Upper lobe of left lung (tissue), 6 donors: ENCODE measurements around the gene PJA1. TPM values are rescaled to one million over a fixed set of nuclear protein-coding genes. Genes with fewer than 3 reads are reported as not detected.

ENCODE experiments used
- ATAC-seq, 2 donors: fragments of 200-7000 bp; cut with Tn5 transposase; one replicate each; pipeline ENCODE4 v1.9.1; 2022; ENCODE audit warnings: mild to moderate bottlenecking in 2 of 2, moderate library complexity in 2 of 2; ENCODE audit not compliant: low FRiP score in 2 of 2
- DNase-seq, 2 donors: peaks; one replicate each; pipeline ENCODE4 v3.0.0-alpha.2; 2019 to 2020
- H3K27ac ChIP-seq, 4 donors: fragments of 200-600 bp; sonication (generic); one replicate each; pipeline ENCODE4 v1.5.1; 2016 to 2019
- H3K27me3 ChIP-seq, 4 donors: fragments of 200-600 bp; sonication (generic); one replicate each; pipeline ENCODE4 v1.5.1; 2017 to 2019
- H3K36me3 ChIP-seq, 4 donors: fragments of 200-600 bp; sonication (generic); one replicate each; pipeline ENCODE4 v1.5.1; 2016 to 2019
- H3K4me1 ChIP-seq, 4 donors: fragments of 200-600 bp; sonication (generic); one replicate each; pipeline ENCODE4 v1.5.1; 2018 to 2019
- H3K4me3 ChIP-seq, 4 donors: fragments of 200-600 bp; sonication (generic); one replicate each; pipeline ENCODE4 v1.5.1; 2017 to 2019; ENCODE audit warnings: mild to moderate bottlenecking in 2 of 4, moderate library complexity in 1 of 4
- H3K9me3 ChIP-seq, 4 donors: fragments of 200-600 bp; sonication (generic); one replicate each; pipeline ENCODE4 v1.5.1; 2018 to 2019
- CTCF ChIP-seq, 6 experiments: fragments of 450-650 bp in 4 of 6; fragments of 200-600 bp in 2 of 6; sonication (generic) in 2 of 6; IDR thresholded peaks; one replicate each; pipeline ENCODE4 v1.5.1; 2016 to 2019; ENCODE audit warnings: antibody characterized with exemption in 6 of 6
- EP300 ChIP-seq, 4 donors: sonication (generic); formaldehyde crosslinking; IDR thresholded peaks; one replicate each; pipeline ENCODE4 v1.5.1; 2017; ENCODE audit warnings: antibody characterized with exemption in 4 of 4, control low read depth in 2 of 4
- POLR2A ChIP-seq, 4 donors: fragments of 450-650 bp; IDR thresholded peaks; one replicate each; pipeline ENCODE4 v1.5.1; 2016 to 2017; ENCODE audit warnings: antibody characterized with exemption in 4 of 4, mild to moderate bottlenecking in 2 of 4
- POLR2AphosphoS5 ChIP-seq, 2 donors: sonication (generic); formaldehyde crosslinking; IDR thresholded peaks; one replicate each; pipeline ENCODE4 v1.5.1; 2017; ENCODE audit warnings: antibody characterized with exemption in 2 of 2
- WGBS, 2 donors: methylation state at CpG; one replicate each; pipeline ENCODE4 v1.1.5; 2017 to 2018; 5-methylcytosine and 5-hydroxymethylcytosine counted together
- total RNA-seq, 6 donors: library from RNA; depleted of rRNA in 4 of 6; stranded (reverse); fragments of >200 nt in 4 of 6; gene quantifications; one replicate each; pipeline versions ENCODE4 v1.1.0 to v1.2.1, GENCODE V29; 2016 to 2021
- donor health status: DM: no; HTN: no; CAD: no; lungs with moderate emphysema.
- donor health status: DM: no; HTN: yes; CAD: no; lungs with severe emphysema.

Gene PJA1
- total RNA-seq, 6 donors from 2014 or later, result 13.8 to 25.9 (median 14.8) TPM

GRCh38 chrX:69123481-69123880, 41.8 kb downstream of the PJA1 start:
- 71 to 73% methylated on average over 3 to 8 of the region's 8 CpGs for WGBS, 2 donors
- DNase-seq (no peak), ATAC-seq (no peak)
- H3K4me1 ChIP-seq, result no peaks in the 10 kb centered on the region
- no peak for TF ChIP-seq POLR2AphosphoS5 (IDR thresholded peaks at IDR 0.05)
- no peak for TF ChIP-seq EP300 (IDR thresholded peaks at IDR 0.05)
- TF ChIP-seq CTCF (IDR thresholded peaks at IDR 0.05), result no peak
- no peak for TF ChIP-seq POLR2A (IDR thresholded peaks at IDR 0.05)
- no peaks in the 10 kb centered on the region for H3K27me3 ChIP-seq
- no peaks in the 10 kb centered on the region for H3K36me3 ChIP-seq
- no peak overlapping the region for H3K27ac ChIP-seq
- no peaks in the 10 kb centered on the region for H3K9me3 ChIP-seq
- H3K4me3 ChIP-seq, result no peak overlapping the region

- no peak for TF ChIP-seq POLR2A (IDR thresholded peaks at IDR 0.05)
- Histone ChIP-seq H3K27me3 (no peaks in the 10 kb centered on the region), H3K27ac (no peak overlapping the region), H3K9me3 (no peaks in the 10 kb centered on the region), H3K4me1 (no peaks in the 10 kb centered on the region), H3K36me3 (no peaks in the 10 kb centered on the region), H3K4me3 (no peak overlapping the region)
- DNase-seq, result no peak
- 77 to 90% methylated on average over 6 to 11 of the region's 11 CpGs for WGBS, 2 donors
- no peak for ATAC-seq
Observed at GRCh38 chrX:69121321-69122000, 43.8 kb downstream of the PJA1 start.

- Histone ChIP-seq H3K9me3 (no peaks in the 10 kb centered on the region), H3K27ac (no peak overlapping the region), H3K4me1 (no peaks in the 10 kb centered on the region), H3K4me3 (no peak overlapping the region), H3K27me3 (no peaks in the 10 kb centered on the region), H3K36me3 (no peaks in the 10 kb centered on the region)
- TF ChIP-seq POLR2AphosphoS5 (IDR thresholded peaks at IDR 0.05) (no peak), POLR2A (IDR thresholded peaks at IDR 0.05) (no peak), EP300 (IDR thresholded peaks at IDR 0.05) (no peak), CTCF (IDR thresholded peaks at IDR 0.05) (no peak)
- no peak for ATAC-seq
- 72 to 100% methylated on average over 2 to 5 of the region's 5 CpGs for WGBS, 2 donors
- no peak for DNase-seq
Observed at GRCh38 chrX:69120476-69120875, 44.8 kb downstream of the PJA1 start.

- Histone ChIP-seq H3K36me3 (no peaks in the 10 kb centered on the region), H3K27me3 (no peaks in the 10 kb centered on the region), H3K4me1 (no peaks in the 10 kb centered on the region), H3K27ac (no peak overlapping the region), H3K9me3 (no peaks in the 10 kb centered on the region), H3K4me3 (no peak overlapping the region)
- DNase-seq (no peak), ATAC-seq (no peak)
- 40 to 58% methylated on average over 1 to 2 of the region's 2 CpGs for WGBS, 2 donors
- no peak for TF ChIP-seq POLR2AphosphoS5 (IDR thresholded peaks at IDR 0.05)
- no peak for TF ChIP-seq EP300 (IDR thresholded peaks at IDR 0.05)
- TF ChIP-seq POLR2A (IDR thresholded peaks at IDR 0.05), result no peak
- TF ChIP-seq CTCF (IDR thresholded peaks at IDR 0.05), result no peak
Observed at GRCh38 chrX:69119122-69119521, 46.1 kb downstream of the PJA1 start.

- H3K9me3 ChIP-seq, result no peaks in the 10 kb centered on the region
- H3K27ac ChIP-seq, result no peak overlapping the region
- ATAC-seq, result no peak
- TF ChIP-seq POLR2AphosphoS5 (IDR thresholded peaks at IDR 0.05) (no peak), EP300 (IDR thresholded peaks at IDR 0.05) (no peak), POLR2A (IDR thresholded peaks at IDR 0.05) (no peak), CTCF (IDR thresholded peaks at IDR 0.05) (no peak)
- 71 to 76% methylated on average over 5 to 11 of the region's 11 CpGs for WGBS, 2 donors
- no peaks in the 10 kb centered on the region for H3K4me1 ChIP-seq
- no peaks in the 10 kb centered on the region for H3K36me3 ChIP-seq
- DNase-seq, result no peak
- no peaks in the 10 kb centered on the region for H3K27me3 ChIP-seq
- H3K4me3 ChIP-seq, result no peak overlapping the region
Observed at GRCh38 chrX:69117876-69118526, 47.3 kb downstream of the PJA1 start.
